HEK293 (cell line): ENCODE results near the gene LTC4S.

Experiments
- CTCF ChIA-PET: fragments of 350-600 bp; formaldehyde crosslinking; extraction: SDS; loops from one replicate; lab custom pipeline; 2021; ENCODE audit warnings: antibody characterized with exemption; lab: Yijun Ruan, JAX
- POLR2A ChIA-PET: fragments of 300-600 bp; formaldehyde crosslinking; extraction: SDS; loops from one replicate; lab custom pipeline; 2020; ENCODE audit warnings: antibody characterized with exemption, inconsistent platforms; lab: Yijun Ruan, JAX
- H3K27ac ChIP-seq: fragments of 200-500 bp; sonication (Bioruptor generic); 2 replicates; pipeline ENCODE4 v1.5.1; 2014; ENCODE audit warnings: low read depth, low read length, control low read depth, inconsistent platforms; ENCODE audit errors: extremely low read depth
- H3K36me3 ChIP-seq, 2 experiments: fragments of 200-500 bp in 1 of 2; sonication (Bioruptor generic) in 1 of 2; 1 replicate in 1 of 2; 2 replicates in 1 of 2; pipeline ENCODE4 v1.5.1; 2014 to 2017; ENCODE audit warnings: inconsistent platforms in 2 of 2, low read length in 2 of 2; ENCODE audit not compliant: control insufficient read depth in 2 of 2, insufficient read depth in 1 of 2
- H3K4me1 ChIP-seq: fragments of 200-500 bp; sonication (Bioruptor generic); 2 replicates; pipeline ENCODE4 v1.5.1; 2014; ENCODE audit warnings: mild to moderate bottlenecking, low read length, inconsistent platforms; ENCODE audit not compliant: control insufficient read depth, insufficient read depth
- H3K4me3 ChIP-seq: 2 replicates; pipeline ENCODE4 v1.5.1; 2011; ENCODE audit warnings: low read depth, mild to moderate bottlenecking, control low read depth, low read length, moderate library complexity
- H3K9me3 ChIP-seq: fragments of 200-500 bp; sonication (Bioruptor generic); 2 replicates; pipeline ENCODE4 v1.5.1; 2014; ENCODE audit warnings: low read depth, low read length, inconsistent platforms; ENCODE audit not compliant: control insufficient read depth, insufficient read depth
- GLIS1 ChIP-seq: fragments of 450-650 bp; formaldehyde crosslinking; IDR thresholded peaks from 2 replicates; pipeline ENCODE4 v1.5.1; 2016; ENCODE audit warnings: missing biosample characterization, missing genetic modification characterization
- GLIS2 ChIP-seq: fragments of 450-650 bp; formaldehyde crosslinking; IDR thresholded peaks from 2 replicates; pipeline ENCODE4 v1.5.1; 2016; ENCODE audit warnings: missing biosample characterization, missing genetic modification characterization
- HIC1 ChIP-seq: fragments of 450-650 bp; formaldehyde crosslinking; IDR thresholded peaks from 2 replicates; pipeline ENCODE4 v1.5.1; 2016; ENCODE audit warnings: missing biosample characterization, missing genetic modification characterization
- PRDM2 ChIP-seq: fragments of 450-650 bp; formaldehyde crosslinking; IDR thresholded peaks from 2 replicates; pipeline ENCODE4 v1.5.1; 2016; ENCODE audit warnings: missing biosample characterization, missing genetic modification characterization, borderline replicate concordance
- WT1 ChIP-seq: fragments of 450-650 bp; formaldehyde crosslinking; IDR thresholded peaks from 2 replicates; pipeline ENCODE4 v1.5.1; 2016; ENCODE audit warnings: missing biosample characterization, missing genetic modification characterization
- ZNF2 ChIP-seq: fragments of 450-650 bp; formaldehyde crosslinking; IDR thresholded peaks from 2 replicates; pipeline ENCODE4 v1.5.1; 2016; ENCODE audit warnings: missing biosample characterization, missing genetic modification characterization
- ZNF623 ChIP-seq: fragments of 450-650 bp; formaldehyde crosslinking; IDR thresholded peaks from 2 replicates; pipeline ENCODE4 v1.5.1; 2016; ENCODE audit warnings: missing biosample characterization, missing genetic modification characterization
- ZNF776 ChIP-seq: fragments of 450-650 bp; formaldehyde crosslinking; IDR thresholded peaks from 2 replicates; pipeline ENCODE4 v1.5.0; 2017; ENCODE audit warnings: missing biosample characterization, missing genetic modification characterization, borderline replicate concordance
- ZXDB ChIP-seq: fragments of 450-650 bp; formaldehyde crosslinking; IDR thresholded peaks from 2 replicates; pipeline ENCODE4 v1.5.1; 2016; ENCODE audit warnings: missing biosample characterization, missing genetic modification characterization

Gene LTC4S

GRCh38 chr5:179796877-179797608 is 3.3 kb downstream of the LTC4S start:
- peak; percentile 100 for TF ChIP-seq ZNF623 (tag by site-specific recombination)
- TF ChIP-seq HIC1 (tag by site-specific recombination): peak; percentile 58; the same call in 1 of the 2 replicates
- no peak for TF ChIP-seq ZNF2 (tag by site-specific recombination)
- H3K4me3 ChIP-seq: peak overlapping the region; percentile 65; the same call in 1 of the 2 replicates
- no peaks in the 10 kb centered on the region for H3K4me1 ChIP-seq
- POLR2A ChIA-PET: interaction anchor here (1.3 to 2.3 kb wide), 4 partner anchors 9 to 173 kb away, joined by 4 to 11 read pairs (median 5); partner anchors contain the start of genes HNRNPH1 and SQSTM1
- H3K36me3 ChIP-seq: peaks cover 0 to 53% of the 10 kb centered on the region in 2 experiments; a peak in 1 of 3 replicates
- no peaks in the 10 kb centered on the region for H3K9me3 ChIP-seq
- H3K27ac ChIP-seq: peak overlapping the region; percentile 85
- CTCF ChIA-PET: interaction anchor here (0.6 to 1.0 kb wide), 5 partner anchors 35 to 97 kb away, joined by 3 read pairs; no protein-coding TSS in a partner anchor

- no peak for TF ChIP-seq ZXDB (tag by site-specific recombination)
- no peak for TF ChIP-seq ZNF776 (tag by site-specific recombination)
- Histone ChIP-seq H3K9me3 (no peaks in the 10 kb centered on the region), H3K4me1 (peaks cover under 1% of the 10 kb centered on the region), H3K27ac (no peak overlapping the region), H3K4me3 (no peak overlapping the region), H3K36me3 (peaks cover 0 to 59% of the 10 kb centered on the region in 2 experiments; a peak in 1 of 3 replicates)
- POLR2A ChIA-PET: interaction anchor here (1.3 to 2.3 kb wide), 4 partner anchors 8 to 174 kb away, joined by 4 to 11 read pairs (median 5); partner anchors contain the start of genes HNRNPH1 and SQSTM1
- CTCF ChIA-PET: interaction anchor here (0.7 to 1.0 kb wide), 2 partner anchors 35 to 70 kb away, joined by 3 read pairs; no protein-coding TSS in a partner anchor
Observed at GRCh38 chr5:179797741-179798140, 4.0 kb downstream of the LTC4S start.

GRCh38 chr5:179798144-179798770 is 4.5 kb downstream of the LTC4S start:
- peaks cover 0 to 59% of the 10 kb centered on the region in 2 experiments; a peak in 1 of 3 replicates for H3K36me3 ChIP-seq
- H3K9me3 ChIP-seq: no peaks in the 10 kb centered on the region
- peaks cover 5% of the 10 kb centered on the region for H3K4me1 ChIP-seq
- POLR2A ChIA-PET: interaction anchor here (1.6 to 2.3 kb wide), 2 partner anchors 22 to 35 kb away, joined by 6 to 11 read pairs; partner anchors contain the start of gene SQSTM1
- no peak for TF ChIP-seq WT1 (tag by site-specific recombination)
- TF ChIP-seq GLIS2 (tag by site-specific recombination): peak; percentile 57; the same call in 1 of the 2 replicates
- peak; percentile 56 for TF ChIP-seq GLIS1 (tag by site-specific recombination)
- no peak overlapping the region for H3K27ac ChIP-seq
- no peak overlapping the region for H3K4me3 ChIP-seq
- CTCF ChIA-PET: interaction anchor here (0.6 to 1.0 kb wide), 3 partner anchors 11 to 70 kb away, joined by 3 to 4 read pairs (median 3); no protein-coding TSS in a partner anchor

GRCh38 chr5:179798771-179799643 is 5.2 kb downstream of the LTC4S start:
- CTCF ChIA-PET: interaction anchor here (0.6 kb wide), 1 partner anchor 10 kb away, joined by 4 read pairs; no protein-coding TSS in a partner anchor
- no peak overlapping the region for H3K4me3 ChIP-seq
- H3K9me3 ChIP-seq: no peaks in the 10 kb centered on the region
- peaks cover 11% of the 10 kb centered on the region for H3K4me1 ChIP-seq
- TF ChIP-seq PRDM2 (tag by site-specific recombination) (no peak), GLIS2 (tag by site-specific recombination) (0 out of 2 replicates have a peak, but pooled peaks have one; percentile 2)
- POLR2A ChIA-PET: no interaction called here
- peaks cover 0 to 61% of the 10 kb centered on the region in 2 experiments; a peak in 1 of 3 replicates for H3K36me3 ChIP-seq
- no peak overlapping the region for H3K27ac ChIP-seq
